ENCODE measurements around the gene MAJIN.

DNA sequence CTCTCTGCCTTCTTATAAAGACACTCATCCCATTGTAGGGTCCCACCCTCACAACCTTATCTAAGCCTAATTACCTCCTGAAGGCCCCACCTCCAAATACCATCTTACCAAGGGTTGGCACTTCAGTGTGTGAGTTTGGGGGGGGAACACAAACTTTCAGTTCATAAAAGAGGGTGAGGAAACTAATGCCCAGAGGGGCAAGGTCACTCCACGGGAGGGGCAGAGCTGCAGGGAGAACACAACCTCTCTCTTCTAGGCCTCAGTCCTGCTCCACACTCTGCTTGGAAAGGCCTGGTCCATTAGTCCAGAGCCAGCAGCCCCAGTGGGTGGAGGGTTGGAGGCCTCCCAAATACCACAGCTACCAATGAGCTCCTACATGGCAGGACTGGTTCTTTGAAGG lies 27.6 kb upstream of the MAJIN start:
- TF ChIP-seq, protein P1, sequence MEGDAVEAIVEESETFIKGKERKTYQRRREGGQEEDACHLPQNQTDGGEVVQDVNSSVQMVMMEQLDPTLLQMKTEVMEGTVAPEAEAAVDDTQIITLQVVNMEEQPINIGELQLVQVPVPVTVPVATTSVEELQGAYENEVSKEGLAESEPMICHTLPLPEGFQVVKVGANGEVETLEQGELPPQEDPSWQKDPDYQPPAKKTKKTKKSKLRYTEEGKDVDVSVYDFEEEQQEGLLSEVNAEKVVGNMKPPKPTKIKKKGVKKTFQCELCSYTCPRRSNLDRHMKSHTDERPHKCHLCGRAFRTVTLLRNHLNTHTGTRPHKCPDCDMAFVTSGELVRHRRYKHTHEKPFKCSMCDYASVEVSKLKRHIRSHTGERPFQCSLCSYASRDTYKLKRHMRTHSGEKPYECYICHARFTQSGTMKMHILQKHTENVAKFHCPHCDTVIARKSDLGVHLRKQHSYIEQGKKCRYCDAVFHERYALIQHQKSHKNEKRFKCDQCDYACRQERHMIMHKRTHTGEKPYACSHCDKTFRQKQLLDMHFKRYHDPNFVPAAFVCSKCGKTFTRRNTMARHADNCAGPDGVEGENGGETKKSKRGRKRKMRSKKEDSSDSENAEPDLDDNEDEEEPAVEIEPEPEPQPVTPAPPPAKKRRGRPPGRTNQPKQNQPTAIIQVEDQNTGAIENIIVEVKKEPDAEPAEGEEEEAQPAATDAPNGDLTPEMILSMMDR (IDR thresholded peaks at IDR 0.05), result no peak
- no peak for TF ChIP-seq ZFX (IDR thresholded peaks at IDR 0.05; ENCODE audit: borderline replicate concordance)
